ENCODE results near the gene CDK16.

DNA sequence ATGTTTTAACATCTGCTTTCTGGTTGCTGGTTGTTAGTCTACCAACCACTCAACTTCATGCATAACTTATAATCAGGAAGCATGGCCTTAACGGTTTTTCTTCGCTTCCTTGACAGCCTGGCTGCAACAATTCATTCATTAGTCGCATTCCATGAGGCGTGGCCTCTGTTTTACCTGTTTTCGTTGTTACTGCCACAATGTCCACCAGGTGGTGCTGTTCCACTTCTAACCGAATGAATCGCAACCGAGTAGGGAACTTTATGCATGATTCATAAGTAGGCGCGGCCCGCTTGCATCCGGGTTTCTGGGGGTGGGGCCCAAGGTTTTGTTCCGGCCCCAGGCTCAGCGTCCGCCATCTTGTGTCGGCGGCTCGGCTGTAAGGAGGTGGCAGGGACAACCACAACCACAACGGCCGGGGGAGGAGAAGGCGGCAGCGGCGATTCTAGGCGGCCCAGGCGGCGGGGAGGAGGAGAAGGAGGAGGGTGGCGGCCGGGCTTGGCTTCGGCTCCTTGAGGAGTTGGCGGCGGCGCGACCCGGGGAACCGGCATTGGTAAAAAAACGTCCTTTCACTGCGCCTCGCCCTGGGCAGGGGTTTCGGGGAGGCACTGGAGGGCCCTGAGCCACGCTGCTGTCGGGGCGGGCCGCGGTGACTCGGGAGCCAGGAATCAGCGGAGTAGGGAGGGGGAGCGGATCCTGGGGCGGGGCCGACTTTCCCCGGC, 24.8 kb upstream of the CDK16 start, which contains the start of gene UBA1:
- no peak for TF ChIP-seq EZH2 (IDR thresholded peaks at IDR 0.05; ENCODE audit: borderline replicate concordance, insufficient read depth, low read depth, low read length, poor library complexity, severe bottlenecking)
- TF ChIP-seq, protein P1, sequence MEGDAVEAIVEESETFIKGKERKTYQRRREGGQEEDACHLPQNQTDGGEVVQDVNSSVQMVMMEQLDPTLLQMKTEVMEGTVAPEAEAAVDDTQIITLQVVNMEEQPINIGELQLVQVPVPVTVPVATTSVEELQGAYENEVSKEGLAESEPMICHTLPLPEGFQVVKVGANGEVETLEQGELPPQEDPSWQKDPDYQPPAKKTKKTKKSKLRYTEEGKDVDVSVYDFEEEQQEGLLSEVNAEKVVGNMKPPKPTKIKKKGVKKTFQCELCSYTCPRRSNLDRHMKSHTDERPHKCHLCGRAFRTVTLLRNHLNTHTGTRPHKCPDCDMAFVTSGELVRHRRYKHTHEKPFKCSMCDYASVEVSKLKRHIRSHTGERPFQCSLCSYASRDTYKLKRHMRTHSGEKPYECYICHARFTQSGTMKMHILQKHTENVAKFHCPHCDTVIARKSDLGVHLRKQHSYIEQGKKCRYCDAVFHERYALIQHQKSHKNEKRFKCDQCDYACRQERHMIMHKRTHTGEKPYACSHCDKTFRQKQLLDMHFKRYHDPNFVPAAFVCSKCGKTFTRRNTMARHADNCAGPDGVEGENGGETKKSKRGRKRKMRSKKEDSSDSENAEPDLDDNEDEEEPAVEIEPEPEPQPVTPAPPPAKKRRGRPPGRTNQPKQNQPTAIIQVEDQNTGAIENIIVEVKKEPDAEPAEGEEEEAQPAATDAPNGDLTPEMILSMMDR (IDR thresholded peaks at IDR 0.05) = peak; percentile 58

All from B cell (primary cell).